GM23248 (cell line): ENCODE data around the gene ATP9A.

Experiments used
- EZH2 ChIP-seq: fragments of 200-600 bp; sonication (generic); IDR thresholded peaks from 2 replicates; pipeline ENCODE4 v1.6.1; 2018; ENCODE audit warnings: antibody characterized with exemption, mild to moderate bottlenecking; ENCODE audit not compliant: insufficient read depth, poor library complexity, severe bottlenecking
- EZH2phosphoT487 ChIP-seq: fragments of 200-600 bp; sonication (generic); IDR thresholded peaks from 2 replicates; pipeline ENCODE4 v1.6.1; 2018; ENCODE audit warnings: antibody characterized with exemption, moderate library complexity, mild to moderate bottlenecking, low read depth; ENCODE audit not compliant: insufficient read depth

GRCh38 chr20:51610761-51611624 lies 157.2 kb downstream of the ATP9A start:
- no peak for TF ChIP-seq EZH2
- TF ChIP-seq EZH2phosphoT487: no peak
